ENCODE data around the gene FAM186B.

Gene FAM186B

GRCh38 chr12:49583366-49584094 is 21.9 kb downstream of the FAM186B start:
- POLR2A ChIA-PET: interaction anchor here (0.7 to 1.0 kb wide), 2 partner anchors 39 to 225 kb away, joined by 3 to 4 read pairs; partner anchors contain the start of gene PRPF40B
- CTCF ChIA-PET: interaction anchor here (0.5 to 8.4 kb wide), 12 partner anchors 29 to 295 kb away, joined by 3 to 133 read pairs (median 4); no protein-coding TSS in a partner anchor
- TF ChIP-seq PRDM10 (tag by site-specific recombination; IDR thresholded peaks at IDR 0.05) (0 out of 2 replicates have a peak, but pooled peaks have one; percentile 16), ZNF184 (tag by site-specific recombination; IDR thresholded peaks at IDR 0.05) (no peak)
- H3K4me3 ChIP-seq (ENCODE audit: low read depth, low read length): no peak overlapping the region
- peaks cover 0 to 20% of the 10 kb centered on the region in 2 experiments; a peak in 2 of 3 replicates for H3K36me3 ChIP-seq (ENCODE audit: control insufficient read depth in 2 of 2, insufficient read depth in 1 of 2, low read length in 2 of 2)
- no peaks in the 10 kb centered on the region for H3K9me3 ChIP-seq (ENCODE audit: control insufficient read depth, insufficient read depth, low read depth, low read length)
- no peak overlapping the region for H3K27ac ChIP-seq (ENCODE audit: extremely low read depth, low read depth, low read length)
- no peaks in the 10 kb centered on the region for H3K4me1 ChIP-seq (ENCODE audit: control insufficient read depth, insufficient read depth, low read length)

DNA sequence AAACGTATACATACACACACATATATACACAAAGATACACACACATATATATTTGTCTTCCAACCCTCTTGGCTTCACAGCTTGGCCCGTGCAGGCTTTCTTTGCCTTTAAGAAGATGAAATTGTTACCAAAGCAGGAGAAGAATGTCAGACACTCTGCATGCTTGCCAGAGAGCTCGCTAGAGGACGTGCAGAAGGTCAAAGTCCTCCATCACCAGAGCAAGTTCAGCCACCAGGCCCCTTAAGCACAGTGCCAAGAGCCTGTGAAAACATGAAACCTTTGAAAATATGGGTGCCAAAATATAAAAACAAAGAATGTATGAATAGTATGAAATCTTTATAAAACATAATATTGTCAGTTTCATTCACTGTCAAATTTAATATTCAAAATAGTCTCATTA is 22.6 kb downstream of the FAM186B start:
- no peak overlapping the region for H3K4me3 ChIP-seq (ENCODE audit: low read depth, low read length)
- H3K36me3 ChIP-seq (ENCODE audit: control insufficient read depth in 2 of 2, insufficient read depth in 1 of 2, low read length in 2 of 2): peaks cover 0 to 20% of the 10 kb centered on the region in 2 experiments; a peak in 2 of 3 replicates
- no peaks in the 10 kb centered on the region for H3K4me1 ChIP-seq (ENCODE audit: control insufficient read depth, insufficient read depth, low read length)
- TF ChIP-seq, protein P1, sequence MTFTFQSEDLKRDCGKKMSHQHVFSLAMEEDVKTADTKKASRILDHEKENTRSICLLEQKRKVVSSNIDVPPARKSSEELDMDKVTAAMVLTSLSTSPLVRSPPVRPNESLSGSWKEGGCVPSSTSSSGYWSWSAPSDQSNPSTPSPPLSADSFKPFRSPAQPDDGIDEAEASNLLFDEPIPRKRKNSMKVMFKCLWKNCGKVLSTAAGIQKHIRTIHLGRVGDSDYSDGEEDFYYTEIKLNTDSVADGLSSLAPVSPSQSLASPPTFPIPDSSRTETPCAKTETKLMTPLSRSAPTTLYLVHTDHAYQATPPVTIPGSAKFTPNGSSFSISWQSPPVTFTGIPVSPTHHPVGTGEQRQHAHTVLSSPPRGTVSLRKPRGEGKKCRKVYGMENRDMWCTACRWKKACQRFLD (tag by site-specific recombination; IDR thresholded peaks at IDR 0.05): no peak
- TF ChIP-seq ZNF521 (tag by site-specific recombination; IDR thresholded peaks at IDR 0.05) (no peak), ZFP69B (tag by site-specific recombination; IDR thresholded peaks at IDR 0.05) (no peak), ZNF350 (tag by site-specific recombination; IDR thresholded peaks at IDR 0.05) (no peak), ZBTB7A (tag by site-specific recombination; IDR thresholded peaks at IDR 0.05; ENCODE audit: low read depth) (no peak), ZBTB21 (tag by site-specific recombination; IDR thresholded peaks at IDR 0.05) (no peak), ZNF791 (tag by site-specific recombination; IDR thresholded peaks at IDR 0.05) (no peak), ZNF140 (tag by site-specific recombination; IDR thresholded peaks at IDR 0.05) (no peak), ZNF777 (tag by site-specific recombination; IDR thresholded peaks at IDR 0.05; ENCODE audit: borderline replicate concordance) (no peak), SCRT1 (tag by site-specific recombination; IDR thresholded peaks at IDR 0.05; ENCODE audit: borderline replicate concordance) (no peak), BCL11A (tag by site-specific recombination; IDR thresholded peaks at IDR 0.05; ENCODE audit: low read depth) (no peak)
- TF ChIP-seq, protein P2, sequence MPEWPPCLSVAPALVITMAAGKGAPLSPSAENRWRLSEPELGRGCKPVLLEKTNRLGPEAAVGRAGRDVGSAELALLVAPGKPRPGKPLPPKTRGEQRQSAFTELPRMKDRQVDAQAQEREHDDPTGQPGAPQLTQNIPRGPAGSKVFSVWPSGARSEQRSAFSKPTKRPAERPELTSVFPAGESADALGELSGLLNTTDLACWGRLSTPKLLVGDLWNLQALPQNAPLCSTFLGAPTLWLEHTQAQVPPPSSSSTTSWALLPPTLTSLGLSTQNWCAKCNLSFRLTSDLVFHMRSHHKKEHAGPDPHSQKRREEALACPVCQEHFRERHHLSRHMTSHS (tag by site-specific recombination; IDR thresholded peaks at IDR 0.05): no peak
- TF ChIP-seq, protein P3, sequence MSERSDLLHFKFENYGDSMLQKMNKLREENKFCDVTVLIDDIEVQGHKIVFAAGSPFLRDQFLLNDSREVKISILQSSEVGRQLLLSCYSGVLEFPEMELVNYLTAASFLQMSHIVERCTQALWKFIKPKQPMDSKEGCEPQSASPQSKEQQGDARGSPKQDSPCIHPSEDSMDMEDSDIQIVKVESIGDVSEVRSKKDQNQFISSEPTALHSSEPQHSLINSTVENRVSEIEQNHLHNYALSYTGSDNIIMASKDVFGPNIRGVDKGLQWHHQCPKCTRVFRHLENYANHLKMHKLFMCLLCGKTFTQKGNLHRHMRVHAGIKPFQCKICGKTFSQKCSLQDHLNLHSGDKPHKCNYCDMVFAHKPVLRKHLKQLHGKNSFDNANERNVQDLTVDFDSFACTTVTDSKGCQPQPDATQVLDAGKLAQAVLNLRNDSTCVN (tag by site-specific recombination; optimal IDR thresholded peaks at IDR 0.05): no peak
- H3K27ac ChIP-seq (ENCODE audit: extremely low read depth, low read depth, low read length): no peak overlapping the region
- ChIA-PET CTCF (interaction anchor here (0.5 to 8.4 kb wide), 11 partner anchors 29 to 294 kb away, joined by 3 to 133 read pairs (median 4); partner anchors contain the start of gene PRPF40B), POLR2A (interaction anchor here (0.7 kb wide), 1 partner anchor 40 kb away, joined by 3 read pairs; the partner anchor contains the start of gene PRPF40B)
- H3K9me3 ChIP-seq (ENCODE audit: control insufficient read depth, insufficient read depth, low read depth, low read length): no peaks in the 10 kb centered on the region

Data from HEK293 (cell line).